CD1c-positive myeloid dendritic cell (primary cell): ENCODE results near the gene TULP1.
"Not testable (repeated sequence)": the region's sequence is repeated elsewhere in the genome, so short reads cannot be mapped to it uniquely, and the experiment has no call there.

Source experiments
- DNase-seq: peaks from one replicate; pipeline ENCODE4 v3.0.0-alpha.2; 2016; ENCODE audit errors: extremely low spot score

The TULP1 gene

DNA sequence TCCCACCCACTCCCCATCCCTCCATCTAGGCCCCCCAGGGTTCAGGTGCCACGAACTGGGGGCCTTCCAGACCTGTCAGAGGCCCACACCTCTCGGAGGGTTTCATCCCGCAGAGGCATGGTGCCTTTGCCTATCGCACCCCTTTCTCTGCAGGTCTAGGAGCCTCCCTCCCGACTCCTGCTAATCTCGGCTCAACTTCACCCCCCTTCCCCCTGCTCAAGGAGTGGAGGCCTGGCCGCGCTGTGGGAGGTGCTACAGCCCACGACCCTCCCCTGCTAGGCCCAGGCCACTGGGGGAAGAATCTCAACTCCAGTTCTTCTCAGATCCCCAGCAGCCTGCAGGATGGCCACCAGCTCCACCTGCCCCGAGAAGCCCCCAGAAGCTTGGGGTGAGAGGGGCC lies at the start of gene TULP1:
TULP1 (minus strand) TSS at position 157 of the 400 bp plus-strand sequence; CDS start at position 119, 38 bp downstream.
- DNase-seq, result no peak

- peak; percentile 12 for DNase-seq
Measured at GRCh38 chr6:35562060-35562459, 49.4 kb upstream of the TULP1 start.

DNA sequence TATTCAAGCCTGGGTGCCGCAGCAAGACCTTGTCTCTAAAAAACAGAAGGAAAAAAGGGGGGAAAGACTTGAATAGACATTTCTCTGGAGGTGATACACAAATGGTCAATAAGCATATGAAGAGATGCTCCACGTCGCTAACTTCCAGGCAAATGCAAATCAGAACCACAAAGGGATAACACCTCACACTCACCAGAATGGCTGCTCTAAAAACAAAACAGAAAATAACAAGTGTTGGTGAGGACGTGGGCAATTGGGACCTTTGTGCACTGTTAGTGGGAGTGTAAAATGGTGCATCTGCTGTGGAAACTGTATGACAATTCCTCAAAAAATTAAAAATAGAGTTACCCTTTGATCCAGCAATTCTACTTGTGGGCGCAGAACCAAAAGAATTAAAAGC lies 48.4 kb upstream of the TULP1 start:
- DNase-seq, result no peak

DNA sequence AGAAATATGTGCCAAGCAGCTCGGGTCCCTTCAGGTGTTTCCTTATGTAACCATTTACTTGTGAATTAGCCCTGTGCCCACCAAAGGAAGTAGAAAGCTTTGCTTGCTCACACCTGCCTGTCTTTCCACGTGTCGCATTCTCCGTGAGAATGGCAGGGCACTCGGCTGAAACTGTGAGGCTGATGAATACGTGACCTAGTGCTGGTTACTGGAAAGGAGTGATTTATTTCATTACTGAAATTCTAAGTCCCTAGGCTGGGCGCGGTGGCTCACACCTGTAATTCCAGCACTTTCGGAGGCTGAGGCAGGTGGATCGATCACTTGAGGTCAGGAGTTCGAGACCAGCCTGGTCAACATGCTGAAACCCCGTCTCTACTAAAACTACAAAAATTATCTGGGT lies 45.9 kb upstream of the TULP1 start:
- DNase-seq, result no peak

DNA sequence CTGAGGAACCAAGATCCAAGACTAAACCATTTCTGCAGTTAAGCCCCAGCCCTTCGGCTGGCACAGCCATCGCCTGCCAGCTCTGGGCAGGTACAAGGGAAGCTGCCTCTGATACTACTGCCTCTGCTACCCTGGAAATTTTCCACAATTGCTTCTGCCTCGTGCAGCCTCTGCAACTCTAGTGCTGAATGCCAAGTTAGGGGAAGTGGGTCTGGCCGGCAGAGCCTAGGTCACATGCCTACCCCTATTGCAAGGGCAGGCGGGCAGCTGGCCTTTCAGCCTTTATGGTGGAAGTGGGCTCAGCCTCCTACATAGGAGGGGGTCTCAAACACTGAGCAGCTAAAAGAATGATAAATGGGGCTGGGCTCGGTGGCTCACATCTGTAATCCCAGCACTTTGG lies 44.5 kb upstream of the TULP1 start:
- DNase-seq, result peak; percentile 50

DNA sequence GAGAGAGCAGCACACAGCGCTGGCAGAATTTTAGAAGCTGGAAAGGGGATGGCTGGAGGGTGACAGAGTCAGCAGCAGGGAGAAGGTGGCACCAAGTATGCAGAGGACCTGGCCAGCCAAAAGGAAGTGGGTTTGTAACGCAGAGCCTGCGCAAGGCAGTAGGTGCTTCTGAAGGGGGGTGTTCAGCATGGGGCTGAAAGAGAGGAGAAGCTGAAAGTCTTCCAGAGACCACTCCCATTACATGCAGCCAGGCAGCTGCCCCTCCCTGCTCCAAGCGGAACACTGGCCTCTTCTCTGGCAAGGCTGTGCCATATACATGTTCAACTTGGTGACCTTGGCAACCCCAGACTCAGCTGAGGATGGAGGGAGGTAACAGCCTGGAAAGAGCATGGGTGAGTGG lies 42.1 kb upstream of the TULP1 start:
- no peak for DNase-seq

DNA sequence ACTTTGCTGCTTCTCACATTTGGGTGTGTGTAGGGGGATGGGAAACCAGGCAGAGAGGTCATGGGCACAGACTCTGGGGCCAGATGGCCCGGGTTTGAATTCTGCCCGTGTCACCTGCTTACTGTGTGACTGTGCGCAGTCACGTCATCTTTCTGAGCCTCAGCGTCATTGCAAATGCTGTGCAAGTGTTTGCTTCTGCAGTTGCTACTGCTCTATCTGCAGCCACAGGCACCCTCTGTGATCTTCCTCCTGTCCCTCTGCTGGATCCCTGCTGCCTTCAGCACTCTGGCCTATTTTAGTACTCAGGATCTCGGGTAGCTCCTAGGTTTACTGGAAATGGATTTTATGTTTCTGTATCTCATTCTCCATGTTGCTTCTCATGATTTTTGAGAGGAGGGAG lies 40.6 kb upstream of the TULP1 start:
- DNase-seq, result no peak

GRCh38 chr6:35552285-35552917 lies 39.7 kb upstream of the TULP1 start:
- DNase-seq, result peak; percentile 71

- no peak for DNase-seq
Measured at GRCh38 chr6:35550437-35550836, 37.7 kb upstream of the TULP1 start.

- DNase-seq, result no peak
Measured at GRCh38 chr6:35547676-35548075, 35.0 kb upstream of the TULP1 start.

- no peak for DNase-seq
Measured at GRCh38 chr6:35544769-35545361, 32.2 kb upstream of the TULP1 start.

DNA sequence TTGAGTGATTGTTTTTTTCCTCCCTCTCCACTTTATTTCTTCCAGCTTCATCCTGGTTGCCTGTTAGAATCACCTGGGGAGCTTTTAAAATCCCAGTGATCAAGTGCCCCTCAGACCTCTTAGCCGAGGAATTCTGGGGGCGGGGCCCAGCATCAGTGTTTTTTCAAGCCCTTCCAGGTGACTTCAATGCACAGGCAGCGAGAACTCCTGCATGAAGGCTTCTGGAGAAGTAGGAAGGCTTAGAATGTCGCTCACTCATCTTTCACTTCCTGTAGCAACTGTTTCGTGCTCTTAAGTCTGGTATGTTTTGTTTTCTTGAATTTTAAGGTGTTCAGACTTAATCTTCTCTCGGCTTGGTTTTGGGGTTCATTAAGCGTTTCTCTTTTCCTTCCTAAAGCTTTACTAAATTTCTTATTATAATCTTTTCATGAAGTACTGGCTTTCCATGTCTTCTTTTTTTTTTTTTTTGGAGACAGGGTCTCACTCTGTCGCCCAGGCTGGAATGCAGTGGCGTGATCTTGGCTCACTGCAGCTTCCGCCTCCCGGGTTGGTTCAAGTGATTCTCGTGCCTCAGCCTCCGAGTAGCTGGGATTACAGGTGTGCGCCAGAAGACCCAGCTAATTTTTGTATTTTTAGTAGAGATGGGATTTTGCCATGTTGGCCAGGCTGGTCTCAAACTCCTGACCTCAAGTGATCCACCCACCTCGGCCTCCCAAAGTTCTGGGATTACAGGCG lies 30.9 kb upstream of the TULP1 start:
- DNase-seq, result no peak

DNA sequence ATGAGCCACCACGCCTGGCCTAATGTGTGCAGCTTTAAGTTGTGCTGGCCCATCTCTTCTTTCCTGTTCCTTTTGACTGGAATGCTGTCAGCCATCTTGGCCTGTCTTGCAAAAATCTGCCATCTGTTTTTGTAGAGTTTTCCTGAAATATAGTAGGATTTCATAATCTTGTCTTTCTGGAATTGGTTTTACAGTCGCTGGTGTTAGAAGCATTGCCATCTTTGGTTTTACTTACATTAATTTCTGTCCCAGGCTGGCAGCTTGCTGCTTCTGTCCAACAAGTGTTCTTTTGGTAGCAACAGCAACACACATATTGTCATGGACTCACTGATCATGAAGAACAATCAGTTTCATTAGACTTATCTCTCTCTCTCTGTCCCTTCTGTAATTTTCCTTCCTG lies 29.1 kb upstream of the TULP1 start:
- DNase-seq, result no peak

DNA sequence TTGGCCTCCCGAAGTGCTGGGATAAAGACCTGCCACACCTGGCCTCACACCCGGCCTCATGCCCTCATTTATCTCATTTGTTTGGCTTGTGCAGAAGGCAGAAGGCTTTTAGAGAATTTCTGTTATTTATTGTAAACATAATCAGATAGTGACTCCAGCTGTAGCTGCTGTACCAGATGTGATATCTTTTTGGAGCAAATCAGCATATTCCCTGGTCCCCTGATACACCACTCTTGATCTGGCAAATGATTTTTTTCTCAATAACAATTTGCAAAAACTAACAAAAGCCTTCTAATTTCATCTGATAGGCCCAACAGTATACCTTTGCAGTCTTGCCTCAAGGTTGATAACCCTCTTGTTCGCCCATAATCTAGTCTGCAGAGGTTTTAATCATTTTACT lies 26.5 kb upstream of the TULP1 start:
- DNase-seq, result no peak

GRCh38 chr6:35535847-35536246 lies 23.2 kb upstream of the TULP1 start:
- DNase-seq, result not testable (repeated sequence)

GRCh38 chr6:35534407-35535170 lies 21.9 kb upstream of the TULP1 start:
- no peak for DNase-seq

DNA sequence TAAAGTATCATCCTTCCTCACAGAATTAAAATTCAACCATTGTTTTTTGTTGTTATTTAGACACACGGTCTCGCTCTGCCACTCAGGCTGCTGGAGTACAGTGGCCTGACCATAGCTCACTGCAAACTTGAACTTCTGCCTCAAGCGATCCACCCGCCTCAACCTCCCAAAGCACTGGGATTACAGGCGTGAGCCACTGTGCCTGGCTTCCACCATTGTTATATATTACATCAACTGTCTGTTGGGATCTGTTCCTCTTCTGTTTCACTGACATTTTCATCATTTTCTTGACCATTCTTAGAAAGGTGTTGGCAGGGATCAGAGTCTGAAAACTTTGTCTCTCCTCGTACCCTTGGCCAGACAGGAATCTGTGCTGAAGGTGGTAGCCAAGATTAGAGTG lies 21.3 kb upstream of the TULP1 start:
- DNase-seq, result no peak

DNA sequence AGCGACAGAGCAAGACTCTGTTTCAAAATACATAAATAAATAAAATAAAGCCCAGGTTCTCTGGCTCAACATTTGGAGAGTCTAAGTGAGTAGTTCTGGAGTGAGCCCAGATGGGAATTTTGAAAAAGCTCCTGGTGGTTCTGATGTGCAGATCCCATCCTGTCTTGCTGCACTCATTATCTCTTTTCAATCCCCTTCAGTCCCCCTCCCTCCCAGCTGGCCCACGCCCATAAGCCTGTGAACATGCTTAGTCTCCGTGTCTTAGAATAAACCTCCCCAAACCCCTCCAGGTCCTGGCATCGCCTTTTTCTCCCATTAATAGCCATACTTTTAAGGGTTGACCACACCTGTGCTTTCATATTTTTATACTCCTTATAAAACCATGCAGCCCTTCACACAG lies 19.4 kb upstream of the TULP1 start:
- no peak for DNase-seq

- no peak for DNase-seq
Measured at GRCh38 chr6:35524380-35525020, 11.8 kb upstream of the TULP1 start.

DNA sequence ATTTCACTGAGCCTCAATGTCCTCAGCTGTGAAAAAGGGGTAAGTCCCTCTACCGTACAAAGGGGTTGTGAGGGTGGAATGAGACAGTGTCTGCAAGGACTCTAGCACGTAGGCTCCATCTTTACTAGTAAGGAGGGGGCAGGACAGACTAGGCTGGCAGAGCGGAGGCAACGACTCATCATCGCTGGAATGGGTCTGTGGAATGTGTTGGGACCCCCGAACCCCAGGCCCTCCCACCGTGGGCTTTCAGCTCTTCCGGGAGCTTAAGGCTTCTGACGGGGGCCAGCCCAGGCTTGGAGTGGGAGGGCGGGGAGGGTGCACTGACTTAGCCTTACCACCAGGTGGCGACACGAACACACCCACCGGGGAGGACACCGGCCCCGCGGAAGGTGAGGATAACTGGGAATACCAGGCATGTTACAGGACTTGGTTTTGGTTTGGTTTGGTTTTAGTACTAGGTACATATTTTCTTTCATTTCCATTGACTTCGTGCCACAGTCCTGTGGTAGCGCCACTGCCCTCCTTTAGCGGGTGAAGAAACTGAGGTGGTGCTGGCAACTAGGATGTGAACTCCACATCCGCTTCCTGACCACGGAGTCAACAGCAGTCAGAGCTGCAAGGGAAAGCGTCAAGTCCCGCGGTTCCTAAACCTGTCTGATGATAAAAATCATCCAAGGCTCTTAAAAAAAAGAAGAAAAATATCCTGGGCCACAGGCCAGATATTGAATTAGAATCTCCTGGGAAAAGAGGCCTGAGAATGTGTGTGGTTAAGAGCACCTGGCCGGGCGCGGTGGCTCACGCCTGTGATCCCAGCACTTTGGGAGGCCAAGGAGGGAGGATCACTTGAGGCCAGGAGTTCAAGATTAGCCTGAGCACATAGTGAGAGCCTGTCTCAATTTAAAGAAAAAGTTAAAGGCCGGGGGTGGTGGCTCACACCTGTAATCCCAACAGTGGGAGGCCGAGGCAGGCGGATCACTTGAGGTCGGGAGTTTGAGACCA lies 10.3 kb upstream of the TULP1 start:
- DNase-seq, result peak; percentile 80

- DNase-seq, result no peak
Measured at GRCh38 chr6:35522151-35522550, 9.5 kb upstream of the TULP1 start.
